ENCODE measurements around the gene PSKH1. TPM values are rescaled to one million over a fixed set of nuclear protein-coding genes. Genes with fewer than 3 reads are reported as not detected.

The PSKH1 gene
- total and polyA plus RNA-seq, 4 donors = 8.3 to 23.8 (median 13.8) TPM

GRCh38 chr16:67927131-67927941 lies 34.3 kb downstream of the PSKH1 start:
- no peaks in the 10 kb centered on the region for H3K27me3 ChIP-seq (ENCODE audit: control insufficient read depth in 4 of 4, insufficient read depth in 4 of 4, low read length in 3 of 4)
- peaks cover 3 to 33% (median 10%) of the 10 kb centered on the region in 4 donors for H3K36me3 ChIP-seq (ENCODE audit: control insufficient read depth in 4 of 4, insufficient read depth in 3 of 4, low read depth in 1 of 4, low read length in 3 of 4)
- no peaks in the 10 kb centered on the region for H3K9me3 ChIP-seq (ENCODE audit: control insufficient read depth in 4 of 4, low read length in 3 of 4)
- no peak for DNase-seq (ENCODE audit: low spot score)
- H3K4me1 ChIP-seq (ENCODE audit: control insufficient read depth in 4 of 4, insufficient read depth in 4 of 4, low read length in 3 of 4) = peaks cover 0 to 3% (median 0%) of the 10 kb centered on the region in 4 donors
- 90% methylated on average over 22 of the region's 22 CpGs for WGBS
- TF ChIP-seq, protein P1, sequence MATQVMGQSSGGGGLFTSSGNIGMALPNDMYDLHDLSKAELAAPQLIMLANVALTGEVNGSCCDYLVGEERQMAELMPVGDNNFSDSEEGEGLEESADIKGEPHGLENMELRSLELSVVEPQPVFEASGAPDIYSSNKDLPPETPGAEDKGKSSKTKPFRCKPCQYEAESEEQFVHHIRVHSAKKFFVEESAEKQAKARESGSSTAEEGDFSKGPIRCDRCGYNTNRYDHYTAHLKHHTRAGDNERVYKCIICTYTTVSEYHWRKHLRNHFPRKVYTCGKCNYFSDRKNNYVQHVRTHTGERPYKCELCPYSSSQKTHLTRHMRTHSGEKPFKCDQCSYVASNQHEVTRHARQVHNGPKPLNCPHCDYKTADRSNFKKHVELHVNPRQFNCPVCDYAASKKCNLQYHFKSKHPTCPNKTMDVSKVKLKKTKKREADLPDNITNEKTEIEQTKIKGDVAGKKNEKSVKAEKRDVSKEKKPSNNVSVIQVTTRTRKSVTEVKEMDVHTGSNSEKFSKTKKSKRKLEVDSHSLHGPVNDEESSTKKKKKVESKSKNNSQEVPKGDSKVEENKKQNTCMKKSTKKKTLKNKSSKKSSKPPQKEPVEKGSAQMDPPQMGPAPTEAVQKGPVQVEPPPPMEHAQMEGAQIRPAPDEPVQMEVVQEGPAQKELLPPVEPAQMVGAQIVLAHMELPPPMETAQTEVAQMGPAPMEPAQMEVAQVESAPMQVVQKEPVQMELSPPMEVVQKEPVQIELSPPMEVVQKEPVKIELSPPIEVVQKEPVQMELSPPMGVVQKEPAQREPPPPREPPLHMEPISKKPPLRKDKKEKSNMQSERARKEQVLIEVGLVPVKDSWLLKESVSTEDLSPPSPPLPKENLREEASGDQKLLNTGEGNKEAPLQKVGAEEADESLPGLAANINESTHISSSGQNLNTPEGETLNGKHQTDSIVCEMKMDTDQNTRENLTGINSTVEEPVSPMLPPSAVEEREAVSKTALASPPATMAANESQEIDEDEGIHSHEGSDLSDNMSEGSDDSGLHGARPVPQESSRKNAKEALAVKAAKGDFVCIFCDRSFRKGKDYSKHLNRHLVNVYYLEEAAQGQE (IDR thresholded peaks at IDR 0.05) = no peak
- TF ChIP-seq FOXA1 (IDR thresholded peaks at IDR 0.05) = no peak
- TF ChIP-seq HNF4G (IDR thresholded peaks at IDR 0.05) = no peak
- no peak for TF ChIP-seq HNF4A (conservative IDR thresholded peaks at IDR 0.05)
- TF ChIP-seq MAX (IDR thresholded peaks at IDR 0.05) = no peak
- TF ChIP-seq RXRA (IDR thresholded peaks at IDR 0.05) = no peak
- no peak for TF ChIP-seq SP1 (IDR thresholded peaks at IDR 0.05)
- TF ChIP-seq CTCF (IDR thresholded peaks at IDR 0.05; ENCODE audit: low read depth, low read length, missing input control) = no peak
- TF ChIP-seq GABPA (IDR thresholded peaks at IDR 0.05 in 1 of 2, conservative IDR thresholded peaks at IDR 0.05 in 1 of 2) = no peak
- TF ChIP-seq FOXA2 (IDR thresholded peaks at IDR 0.05) = no peak
- H3K4me3 ChIP-seq (ENCODE audit: low read depth in 1 of 3, low read length in 3 of 3) = no peak overlapping the region
- no peak overlapping the region for H3K27ac ChIP-seq (ENCODE audit: low read depth in 1 of 2, low read length in 2 of 2)
- no peak overlapping the region for H3K9ac ChIP-seq (ENCODE audit: low read depth in 1 of 2, low read length in 2 of 2)

DNA sequence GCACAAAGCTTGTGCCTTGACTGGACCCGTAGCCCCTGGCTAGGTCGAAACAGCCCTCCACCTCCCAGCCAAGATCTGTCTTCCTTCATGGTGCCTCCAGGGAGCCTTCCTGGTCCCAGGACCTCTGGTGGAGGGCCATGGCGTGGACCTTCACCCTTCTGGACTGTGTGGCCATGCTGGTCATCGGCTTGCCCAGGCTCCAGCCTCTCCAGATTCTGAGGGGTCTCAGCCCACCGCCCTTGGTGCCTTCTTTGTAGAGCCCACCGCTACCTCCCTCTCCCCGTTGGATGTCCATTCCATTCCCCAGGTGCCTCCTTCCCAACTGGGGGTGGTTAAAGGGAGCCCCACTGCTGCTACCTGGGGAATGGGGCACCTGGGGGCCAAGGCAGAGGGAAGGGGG lies 35.1 kb downstream of the PSKH1 start:
- no peak overlapping the region for H3K27ac ChIP-seq (ENCODE audit: low read depth in 1 of 2, low read length in 2 of 2)
- no peak overlapping the region for H3K4me3 ChIP-seq (ENCODE audit: low read depth in 1 of 3, low read length in 3 of 3)
- peaks cover 0 to 3% (median 0%) of the 10 kb centered on the region in 4 donors for H3K4me1 ChIP-seq (ENCODE audit: control insufficient read depth in 4 of 4, insufficient read depth in 4 of 4, low read length in 3 of 4)
- H3K9me3 ChIP-seq (ENCODE audit: control insufficient read depth in 4 of 4, low read length in 3 of 4) = no peaks in the 10 kb centered on the region
- DNase-seq (ENCODE audit: low spot score) = no peak
- no peaks in the 10 kb centered on the region for H3K27me3 ChIP-seq (ENCODE audit: control insufficient read depth in 4 of 4, insufficient read depth in 4 of 4, low read length in 3 of 4)
- H3K9ac ChIP-seq (ENCODE audit: low read depth in 1 of 2, low read length in 2 of 2) = no peak overlapping the region
- TF ChIP-seq, protein P1 (IDR thresholded peaks at IDR 0.05) = no peak
- TF ChIP-seq, protein P2, sequence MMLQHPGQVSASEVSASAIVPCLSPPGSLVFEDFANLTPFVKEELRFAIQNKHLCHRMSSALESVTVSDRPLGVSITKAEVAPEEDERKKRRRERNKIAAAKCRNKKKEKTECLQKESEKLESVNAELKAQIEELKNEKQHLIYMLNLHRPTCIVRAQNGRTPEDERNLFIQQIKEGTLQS (IDR thresholded peaks at IDR 0.05) = no peak
- TF ChIP-seq HNF4G (IDR thresholded peaks at IDR 0.05) = no peak
- peaks cover 3 to 30% (median 8%) of the 10 kb centered on the region in 4 donors for H3K36me3 ChIP-seq (ENCODE audit: control insufficient read depth in 4 of 4, insufficient read depth in 3 of 4, low read depth in 1 of 4, low read length in 3 of 4)
- WGBS = 75% methylated on average over 7 of the region's 7 CpGs

Data from liver (tissue), 9 donors.